ENCODE results near the gene MEIS2.

The MEIS2 gene

GRCh38 chr15:36896949-36897348, 203.4 kb downstream of the MEIS2 start:
- TF ChIP-seq RAD21 (IDR thresholded peaks at IDR 0.05; ENCODE audit: low read depth) (no peak), EGR1 (IDR thresholded peaks at IDR 0.05) (no peak), ZBTB7A (IDR thresholded peaks at IDR 0.05; ENCODE audit: low read depth) (no peak), YY1 (IDR thresholded peaks at IDR 0.05; ENCODE audit: low read depth) (no peak), CREB1 (IDR thresholded peaks at IDR 0.05; ENCODE audit: low read depth) (no peak), USF1 (IDR thresholded peaks at IDR 0.05) (no peak), NFIC (IDR thresholded peaks at IDR 0.05) (no peak), FOXM1 (IDR thresholded peaks at IDR 0.05; ENCODE audit: borderline replicate concordance, low read depth) (no peak), REST (IDR thresholded peaks at IDR 0.05; ENCODE audit: low read depth) (no peak), TAF1 (IDR thresholded peaks at IDR 0.05; ENCODE audit: low read depth) (no peak)

GRCh38 chr15:36894075-36894474, 206.3 kb downstream of the MEIS2 start:
- TF ChIP-seq FOXM1 (IDR thresholded peaks at IDR 0.05; ENCODE audit: borderline replicate concordance, low read depth) (no peak), MAX (IDR thresholded peaks at IDR 0.05) (no peak), NFIC (IDR thresholded peaks at IDR 0.05) (no peak), ZBTB7A (IDR thresholded peaks at IDR 0.05; ENCODE audit: low read depth) (no peak), CREB1 (IDR thresholded peaks at IDR 0.05; ENCODE audit: low read depth) (no peak), CEBPB (IDR thresholded peaks at IDR 0.05) (no peak), EGR1 (IDR thresholded peaks at IDR 0.05) (no peak), YY1 (IDR thresholded peaks at IDR 0.05; ENCODE audit: low read depth) (no peak)

- TF ChIP-seq TAF1 (IDR thresholded peaks at IDR 0.05; ENCODE audit: low read depth): no peak
- no peak for TF ChIP-seq FOXM1 (IDR thresholded peaks at IDR 0.05; ENCODE audit: borderline replicate concordance, low read depth)
- TF ChIP-seq REST (IDR thresholded peaks at IDR 0.05; ENCODE audit: low read depth): no peak
- TF ChIP-seq MAX (IDR thresholded peaks at IDR 0.05): no peak
Measured at GRCh38 chr15:36893276-36893675, 207.1 kb downstream of the MEIS2 start.

- no peak for TF ChIP-seq TAF1 (IDR thresholded peaks at IDR 0.05; ENCODE audit: low read depth)
- no peak for TF ChIP-seq USF1 (IDR thresholded peaks at IDR 0.05)
- no peak for TF ChIP-seq YY1 (IDR thresholded peaks at IDR 0.05; ENCODE audit: low read depth)
- no peak for TF ChIP-seq CEBPB (IDR thresholded peaks at IDR 0.05)
- no peak for TF ChIP-seq RAD21 (IDR thresholded peaks at IDR 0.05; ENCODE audit: low read depth)
- TF ChIP-seq MAX (IDR thresholded peaks at IDR 0.05): no peak
- TF ChIP-seq ZBTB7A (IDR thresholded peaks at IDR 0.05; ENCODE audit: low read depth): no peak
- TF ChIP-seq CREB1 (IDR thresholded peaks at IDR 0.05; ENCODE audit: low read depth): no peak
- no peak for TF ChIP-seq FOXM1 (IDR thresholded peaks at IDR 0.05; ENCODE audit: borderline replicate concordance, low read depth)
- no peak for TF ChIP-seq EP300 (IDR thresholded peaks at IDR 0.05; ENCODE audit: borderline replicate concordance)
- no peak for TF ChIP-seq EGR1 (IDR thresholded peaks at IDR 0.05)
- TF ChIP-seq REST (IDR thresholded peaks at IDR 0.05; ENCODE audit: low read depth): no peak
- no peak for TF ChIP-seq TCF12 (IDR thresholded peaks at IDR 0.05; ENCODE audit: low read depth)
- TF ChIP-seq NFIC (IDR thresholded peaks at IDR 0.05): no peak
Measured at GRCh38 chr15:36888011-36888992, 212.0 kb downstream of the MEIS2 start.

Data from Ishikawa (cell line).